GM12864 (cell line): ENCODE results near the gene TTC27.

Experiments used
- DNase-seq: peaks from one replicate; pipeline ENCODE4 v3.0.0-alpha.2; 2011; ENCODE audit warnings: low read depth
- H3K4me3 ChIP-seq: 2 replicates; pipeline ENCODE4 v1.5.1; 2011; ENCODE audit warnings: mild to moderate bottlenecking, low read depth, low read length, control low read depth
- CTCF ChIP-seq: IDR thresholded peaks from 2 replicates; pipeline ENCODE4 v1.5.1; 2011; ENCODE audit warnings: low read depth, mild to moderate bottlenecking, moderate library complexity, low read length, control low read depth, inconsistent platforms; ENCODE audit errors: missing control alignments

Gene TTC27

GRCh38 chr2:32739664-32740063, 111.8 kb downstream of the TTC27 start:
- no peak for TF ChIP-seq CTCF
- no peak overlapping the region for H3K4me3 ChIP-seq
- no peak for DNase-seq

- no peak for TF ChIP-seq CTCF
- DNase-seq: no peak
- H3K4me3 ChIP-seq: no peak overlapping the region
These were observed 113.7 kb downstream of the TTC27 start for GRCh38 chr2:32741575-32741974.

- no peak for TF ChIP-seq CTCF
- no peak for DNase-seq
- H3K4me3 ChIP-seq: no peak overlapping the region
These were observed 114.5 kb downstream of the TTC27 start for GRCh38 chr2:32742376-32742775.

GRCh38 chr2:32743480-32744236, 115.8 kb downstream of the TTC27 start:
- DNase-seq: peak; percentile 22
- no peak for TF ChIP-seq CTCF
- no peak overlapping the region for H3K4me3 ChIP-seq

- no peak for DNase-seq
These were observed 117.3 kb downstream of the TTC27 start for GRCh38 chr2:32745191-32745590.

GRCh38 chr2:32745675-32746074, 117.8 kb downstream of the TTC27 start:
- DNase-seq: no peak
- H3K4me3 ChIP-seq: no peak overlapping the region
- TF ChIP-seq CTCF: no peak

More at GRCh38 chr2:32745191-32745590, 117.3 kb downstream of the TTC27 start:
- no peak for TF ChIP-seq CTCF
- H3K4me3 ChIP-seq: no peak overlapping the region

- H3K4me3 ChIP-seq: no peak overlapping the region
- no peak for DNase-seq
- TF ChIP-seq CTCF: no peak
These were observed 118.8 kb downstream of the TTC27 start for GRCh38 chr2:32746669-32747068.
